Lower leg skin (tissue), 4 donors: Measurements from ENCODE around the gene TVP23A. TPM values are rescaled to one million over a fixed set of nuclear protein-coding genes. Genes with fewer than 3 reads are reported as not detected.

Experiments
- DNase-seq, 2 donors: peaks; one replicate each; pipeline ENCODE4 v3.0.0-alpha.2; 2019; ENCODE audit warnings: low spot score in 2 of 2
- H3K4me3 ChIP-seq: fragments of 200-600 bp; sonication (generic); 2 replicates; pipeline ENCODE4 v1.5.1; 2017; ENCODE audit warnings: mild to moderate bottlenecking, low read depth; ENCODE audit not compliant: poor library complexity, severe bottlenecking
- POLR2A ChIP-seq, 2 donors: fragments of 450-650 bp; IDR thresholded peaks; one replicate each; pipeline ENCODE4 v1.6.1; 2016 to 2017; ENCODE audit warnings: antibody characterized with exemption in 2 of 2, mild to moderate bottlenecking in 1 of 2, moderate library complexity in 1 of 2
- WGBS, 2 donors: methylation state at CpG; one replicate each; pipeline ENCODE4 v1.1.5; 2018; 5-methylcytosine and 5-hydroxymethylcytosine counted together
- intact Hi-C: fragments of 100-400 bp; cut with DNase I; formaldehyde crosslinking; loops from one replicate; pipeline ENCODE4 v1.15.0; 2023; ENCODE audit warnings: low total_unique reads
- total RNA-seq, 4 donors: library from RNA; depleted of rRNA; stranded (reverse); fragments of >200 nt; gene quantifications; one replicate each; pipeline ENCODE4 v1.1.0, GENCODE V29; 2016
- TF ChIP-seq, protein P1 (sequence below), 3 donors: fragments of 450-650 bp; IDR thresholded peaks; one replicate each; pipeline ENCODE4 v1.5.1; 2016; ENCODE audit warnings: antibody characterized with exemption in 3 of 3, mild to moderate bottlenecking in 3 of 3, moderate library complexity in 2 of 3

TVP23A gene
- total RNA-seq, 4 donors from 2014 or later: 0.19 TPM; not detected in 2

DNA sequence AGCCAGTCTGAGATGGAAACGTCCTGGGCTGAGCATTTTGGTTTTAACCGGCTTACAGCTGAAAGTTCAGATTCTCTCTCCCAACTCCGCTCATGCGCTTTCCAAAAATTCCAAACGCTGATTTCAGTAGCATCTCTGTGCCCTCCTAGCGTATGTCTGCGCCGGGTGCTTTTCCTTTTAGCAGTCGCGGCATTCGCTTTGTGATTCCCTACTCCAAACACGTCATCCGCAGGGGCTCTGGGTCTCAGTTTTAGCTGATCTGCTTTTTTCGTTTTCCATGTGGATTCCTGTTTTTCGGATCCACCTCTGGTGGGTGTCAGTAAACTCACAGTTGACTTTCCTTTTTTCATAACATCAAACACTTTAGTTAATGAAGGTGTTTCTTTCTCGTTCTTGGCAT, 22.1 kb upstream of the TVP23A start:
- 67 to 79% methylated on average over 16 of the region's 16 CpGs for WGBS, 2 donors
- H3K4me3 ChIP-seq: no peak overlapping the region
- intact Hi-C loops: no loop called here
- TF ChIP-seq, protein P1, sequence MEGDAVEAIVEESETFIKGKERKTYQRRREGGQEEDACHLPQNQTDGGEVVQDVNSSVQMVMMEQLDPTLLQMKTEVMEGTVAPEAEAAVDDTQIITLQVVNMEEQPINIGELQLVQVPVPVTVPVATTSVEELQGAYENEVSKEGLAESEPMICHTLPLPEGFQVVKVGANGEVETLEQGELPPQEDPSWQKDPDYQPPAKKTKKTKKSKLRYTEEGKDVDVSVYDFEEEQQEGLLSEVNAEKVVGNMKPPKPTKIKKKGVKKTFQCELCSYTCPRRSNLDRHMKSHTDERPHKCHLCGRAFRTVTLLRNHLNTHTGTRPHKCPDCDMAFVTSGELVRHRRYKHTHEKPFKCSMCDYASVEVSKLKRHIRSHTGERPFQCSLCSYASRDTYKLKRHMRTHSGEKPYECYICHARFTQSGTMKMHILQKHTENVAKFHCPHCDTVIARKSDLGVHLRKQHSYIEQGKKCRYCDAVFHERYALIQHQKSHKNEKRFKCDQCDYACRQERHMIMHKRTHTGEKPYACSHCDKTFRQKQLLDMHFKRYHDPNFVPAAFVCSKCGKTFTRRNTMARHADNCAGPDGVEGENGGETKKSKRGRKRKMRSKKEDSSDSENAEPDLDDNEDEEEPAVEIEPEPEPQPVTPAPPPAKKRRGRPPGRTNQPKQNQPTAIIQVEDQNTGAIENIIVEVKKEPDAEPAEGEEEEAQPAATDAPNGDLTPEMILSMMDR (IDR thresholded peaks at IDR 0.05): no peak
- no peak for TF ChIP-seq POLR2A (IDR thresholded peaks at IDR 0.05)
- no peak for DNase-seq

DNA sequence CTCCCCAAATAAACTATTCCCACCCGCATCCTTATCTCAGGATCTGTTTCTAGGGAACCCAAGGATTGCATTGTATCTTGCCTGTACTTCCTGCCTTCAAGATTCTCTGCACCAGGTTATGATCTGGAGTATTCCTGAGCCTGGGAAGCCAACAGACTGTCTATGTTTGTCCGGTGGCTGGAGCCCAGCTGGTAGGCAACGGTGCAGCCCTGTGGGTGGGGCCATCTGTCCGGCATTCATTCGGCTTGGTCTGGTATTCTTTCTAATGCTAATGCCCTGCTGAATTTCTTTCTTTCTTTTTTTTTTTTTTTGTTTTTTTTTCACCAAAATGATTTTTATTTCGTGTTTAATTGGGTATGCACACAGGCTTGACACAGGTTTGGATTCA, 20.7 kb upstream of the TVP23A start:
- intact Hi-C loops: no loop called here
- WGBS, 2 donors: 39 to 50% methylated on average over 6 of the region's 6 CpGs
- TF ChIP-seq, protein P1 (IDR thresholded peaks at IDR 0.05): no peak
- no peak for TF ChIP-seq POLR2A (IDR thresholded peaks at IDR 0.05)
- DNase-seq: no peak
- H3K4me3 ChIP-seq: no peak overlapping the region

DNA sequence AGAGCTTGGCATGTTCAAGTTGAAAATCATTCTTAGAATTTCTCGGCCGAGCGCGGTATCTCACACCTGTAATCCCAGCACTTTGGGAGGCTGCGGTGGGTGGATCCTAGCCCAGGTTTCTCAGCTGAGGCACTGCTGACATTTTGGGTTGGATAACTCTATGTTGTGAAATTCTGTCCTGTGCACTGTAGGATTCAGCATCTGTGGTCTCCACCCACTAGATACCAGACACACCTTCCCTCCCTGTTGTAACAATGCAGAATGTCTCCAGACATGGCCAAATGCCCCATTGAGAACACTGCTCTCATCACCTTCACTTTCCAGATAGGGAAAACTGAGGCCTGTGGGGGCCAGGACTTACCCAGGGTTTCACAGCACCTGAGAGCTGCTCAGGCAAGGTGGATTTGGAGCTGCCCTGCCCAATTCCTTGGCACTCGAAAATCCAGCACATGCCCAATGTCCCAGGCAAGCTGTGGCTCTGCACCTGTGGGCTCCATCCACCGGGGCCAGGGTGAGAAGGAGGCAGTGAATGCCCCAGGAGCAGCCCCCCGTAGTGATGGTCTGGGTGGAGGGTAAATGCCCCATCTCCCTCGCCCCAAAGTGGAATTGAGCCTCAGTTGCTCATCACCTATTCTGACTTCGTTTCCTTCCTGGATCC, 20.2 kb upstream of the TVP23A start:
- intact Hi-C loops: no loop called here
- WGBS, 2 donors: 76 to 78% methylated on average over 10 of the region's 10 CpGs
- no peak overlapping the region for H3K4me3 ChIP-seq
- DNase-seq: no peak
- TF ChIP-seq, protein P1 (IDR thresholded peaks at IDR 0.05): no peak
- no peak for TF ChIP-seq POLR2A (IDR thresholded peaks at IDR 0.05)

DNA sequence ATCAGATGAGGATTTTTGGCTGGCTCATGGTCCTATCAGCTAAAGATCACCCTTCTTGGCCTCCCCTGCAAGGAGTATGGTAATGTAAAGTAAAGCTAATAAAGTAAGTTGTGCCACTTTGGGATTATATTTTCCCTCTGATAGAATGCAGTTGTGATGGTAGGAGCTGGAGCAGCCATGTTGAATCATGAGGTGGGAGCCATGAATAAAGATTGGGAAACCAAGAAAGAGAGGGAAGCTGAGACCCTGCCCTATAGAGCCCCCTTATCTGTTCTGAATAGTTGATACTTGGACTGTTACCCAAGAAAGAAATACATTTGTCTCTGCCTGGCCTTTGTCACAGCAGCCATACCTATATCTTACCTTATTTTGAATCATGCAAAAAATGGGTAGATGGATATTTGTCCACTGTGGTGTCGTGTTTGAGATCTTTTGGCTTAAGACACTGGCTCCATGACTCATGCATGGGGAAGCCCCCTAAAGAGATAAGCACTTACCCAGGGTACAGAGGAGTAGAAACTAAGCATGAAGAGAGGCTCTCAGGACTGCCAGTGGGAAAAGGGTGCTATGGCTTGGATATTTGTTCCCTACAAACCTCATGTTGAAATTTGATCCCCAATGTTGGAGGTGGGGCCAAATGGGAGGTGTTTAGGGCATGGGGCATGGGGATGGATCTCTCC, 17.7 kb upstream of the TVP23A start:
- 71 to 81% methylated on average over 1 of the region's 1 CpG for WGBS, 2 donors
- intact Hi-C loops: no loop called here

DNA sequence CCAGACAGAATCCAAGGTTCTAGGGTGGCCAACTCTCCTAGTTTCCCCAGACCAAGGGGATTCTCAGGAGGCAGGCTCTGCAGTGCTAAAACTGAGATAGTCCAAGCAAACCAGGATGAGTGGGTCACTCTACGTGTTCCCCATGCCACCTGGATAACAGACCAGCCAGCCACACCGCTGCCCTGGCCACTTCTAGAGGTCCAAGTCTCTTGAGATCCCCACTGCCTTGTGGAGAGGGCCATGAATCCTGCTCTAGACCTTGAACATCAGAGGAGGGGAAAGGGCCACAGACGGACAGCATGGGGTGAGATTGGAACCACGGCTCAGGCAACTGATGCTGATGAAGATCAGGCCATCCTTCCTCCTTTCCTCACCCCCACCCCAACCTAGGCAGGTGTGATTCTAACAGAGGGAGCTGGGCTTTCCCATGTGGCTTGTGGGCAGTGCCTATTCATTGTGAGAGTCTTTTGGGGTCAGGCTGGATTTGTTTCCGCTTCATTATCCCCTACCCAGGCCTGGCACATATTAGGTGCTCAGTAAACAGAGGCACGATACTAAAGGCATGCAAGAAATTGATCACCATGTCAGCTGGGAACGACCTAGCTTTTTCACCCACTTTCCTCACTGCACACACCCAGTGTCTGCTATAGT, 16.8 kb upstream of the TVP23A start:
- TF ChIP-seq POLR2A (IDR thresholded peaks at IDR 0.05): no peak
- TF ChIP-seq, protein P1 (IDR thresholded peaks at IDR 0.05): no peak
- intact Hi-C loops: no loop called here
- H3K4me3 ChIP-seq: no peak overlapping the region
- WGBS, 2 donors: 85 to 89% methylated on average over 7 of the region's 7 CpGs
- DNase-seq: no peak

More for the DNA sequence above, 17.7 kb upstream of the TVP23A start:
- no peak overlapping the region for H3K4me3 ChIP-seq
- DNase-seq: no peak
- TF ChIP-seq POLR2A (IDR thresholded peaks at IDR 0.05): no peak
- TF ChIP-seq, protein P1 (IDR thresholded peaks at IDR 0.05): no peak
